HG03342 (cell line): ENCODE measurements around the gene HSD17B2.
A peak's percentile ranks its signal among the peaks of the same experiment; 100 is the strongest.
"Not testable (repeated sequence)": the region's sequence is repeated elsewhere in the genome, so short reads cannot be mapped to it uniquely, and the experiment has no call there.

Experiments
- ATAC-seq: cut with Tn5 transposase; IDR thresholded peaks from one replicate; pipeline ENCODE4 v1.9.1; 2021; ENCODE audit warnings: mild to moderate bottlenecking, moderate library complexity; ENCODE audit not compliant: unreplicated experiment

HSD17B2 gene

GRCh38 chr16:82034981-82035612, at the start of gene HSD17B2:
HSD17B2 (plus strand) TSS chr16:82035253; CDS start chr16:82035425, 172 bp downstream.
- ATAC-seq, result no peak

GRCh38 chr16:81987121-81987520, 47.9 kb upstream of the HSD17B2 start:
- ATAC-seq, result no peak

GRCh38 chr16:81987706-81988105, 47.3 kb upstream of the HSD17B2 start:
- ATAC-seq, result no peak

- ATAC-seq, result no peak
These were observed 42.2 kb upstream of the HSD17B2 start for GRCh38 chr16:81992859-81993258.

GRCh38 chr16:81994485-81994884, 40.6 kb upstream of the HSD17B2 start:
- ATAC-seq, result no peak

- no peak for ATAC-seq
These were observed 39.4 kb upstream of the HSD17B2 start for GRCh38 chr16:81995651-81996050.

GRCh38 chr16:81996664-81997509, 38.2 kb upstream of the HSD17B2 start:
- ATAC-seq, result no peak

- ATAC-seq, result no peak
These were observed 37.3 kb upstream of the HSD17B2 start for GRCh38 chr16:81997738-81998137.

- no peak for ATAC-seq
These were observed 32.2 kb upstream of the HSD17B2 start for GRCh38 chr16:82002831-82003230.

GRCh38 chr16:82004601-82005000, 30.5 kb upstream of the HSD17B2 start:
- no peak for ATAC-seq

GRCh38 chr16:82005027-82005830, 29.8 kb upstream of the HSD17B2 start:
- no peak for ATAC-seq

GRCh38 chr16:82006036-82006435, 29.0 kb upstream of the HSD17B2 start:
- no peak for ATAC-seq

- no peak for ATAC-seq
These were observed 27.9 kb upstream of the HSD17B2 start for GRCh38 chr16:82007189-82007588.

GRCh38 chr16:82008957-82009592, 26.0 kb upstream of the HSD17B2 start:
- no peak for ATAC-seq

GRCh38 chr16:82009789-82010188, 25.3 kb upstream of the HSD17B2 start:
- ATAC-seq, result not testable (repeated sequence)

- ATAC-seq, result no peak
These were observed 24.4 kb upstream of the HSD17B2 start for GRCh38 chr16:82010649-82011048.

GRCh38 chr16:82011199-82011641, 23.8 kb upstream of the HSD17B2 start, which contains the start of gene SDR42E1:
SDR42E1 (minus strand) TSS chr16:82011470; CDS start chr16:82000858, 10,612 bp downstream.
- peak; percentile 83 for ATAC-seq

- ATAC-seq, result no peak
These were observed 21.9 kb upstream of the HSD17B2 start for GRCh38 chr16:82013139-82013538.

- no peak for ATAC-seq
These were observed 18.8 kb upstream of the HSD17B2 start for GRCh38 chr16:82016263-82016662.

GRCh38 chr16:82016964-82017363, 18.1 kb upstream of the HSD17B2 start:
- ATAC-seq, result no peak
